Liver (tissue), 3 donors: ENCODE results near the gene CSHL1.
"Not testable (repeated sequence)": the region's sequence is repeated elsewhere in the genome, so short reads cannot be mapped to it uniquely, and the experiment has no call there.

Source experiments
- CTCF ChIP-seq: fragments of 150-350 bp; IDR thresholded peaks from 2 replicates; pipeline ENCODE4 v1.5.1; 2017; ENCODE audit warnings: improper control_type of control experiment, low read depth, low read length; ENCODE audit not compliant: missing input control
- HNF4A ChIP-seq, 2 donors: conservative IDR thresholded peaks; 2 replicates each; pipeline ENCODE4 v1.6.1; 2016; ENCODE audit warnings: antibody characterized with exemption in 2 of 2, mild to moderate bottlenecking in 2 of 2
- RXRA ChIP-seq, 2 donors: IDR thresholded peaks; 2 replicates each; pipeline ENCODE4 v1.6.1; 2017 to 2018; ENCODE audit warnings: antibody characterized with exemption in 2 of 2, mild to moderate bottlenecking in 1 of 2
- TF ChIP-seq, protein P1 (sequence below): IDR thresholded peaks from 2 replicates; pipeline ENCODE4 v1.6.1; 2016; ENCODE audit warnings: antibody characterized with exemption
- donor health status: healthy.
- donor health status: healthy.

DNA sequence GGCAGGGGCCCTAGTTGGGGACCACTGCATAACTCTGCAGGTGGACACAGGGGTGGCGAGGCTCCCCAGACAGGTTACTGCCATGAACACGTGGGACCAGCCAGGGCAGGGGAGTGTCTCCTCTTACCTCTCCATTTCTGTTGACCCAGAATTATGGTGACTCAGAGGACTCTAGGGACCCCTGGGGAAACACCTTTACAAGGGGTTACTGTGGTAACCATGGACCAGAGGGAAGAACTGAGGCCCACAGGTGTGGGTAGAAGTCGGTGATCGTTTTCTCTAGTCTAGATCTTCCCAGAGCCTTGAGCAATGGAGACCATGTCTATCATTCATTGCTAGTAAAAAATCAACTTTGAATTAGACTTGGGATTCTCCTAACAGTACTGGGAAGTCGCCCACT is 9.7 kb upstream of the CSHL1 start:
- TF ChIP-seq, protein P1, sequence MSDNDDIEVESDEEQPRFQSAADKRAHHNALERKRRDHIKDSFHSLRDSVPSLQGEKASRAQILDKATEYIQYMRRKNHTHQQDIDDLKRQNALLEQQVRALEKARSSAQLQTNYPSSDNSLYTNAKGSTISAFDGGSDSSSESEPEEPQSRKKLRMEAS: not testable (repeated sequence)
- TF ChIP-seq CTCF; RXRA (IDR thresholded peaks at IDR 0.05); HNF4A (conservative IDR thresholded peaks at IDR 0.05): not testable (repeated sequence)
